ENCODE data around the gene ABCF3.
"Not testable (repeated sequence)": the region's sequence is repeated elsewhere in the genome, so short reads cannot be mapped to it uniquely, and the experiment has no call there.

Gene ABCF3

DNA sequence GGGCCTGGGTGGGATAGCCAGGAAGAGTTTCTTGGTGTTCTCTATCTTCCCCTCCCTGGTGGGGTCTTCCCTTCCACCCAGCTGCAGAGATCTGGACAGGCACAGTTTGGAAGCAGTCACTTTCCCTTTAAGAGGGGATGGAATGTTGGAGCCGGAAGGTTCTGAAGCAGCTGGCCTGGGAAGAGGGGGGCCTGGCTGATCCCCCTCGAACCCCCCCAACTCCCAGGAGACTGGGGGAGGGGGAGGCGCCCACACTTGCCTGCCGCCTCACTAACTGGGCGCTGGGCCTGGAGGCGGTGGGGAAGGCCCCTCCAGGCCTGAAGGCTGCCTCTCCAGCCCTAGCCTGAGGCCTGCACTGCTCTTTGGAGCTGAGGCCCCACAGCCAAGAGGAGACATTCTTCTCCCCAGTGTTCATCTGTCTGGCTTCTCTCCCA lies 29.5 kb upstream of the ABCF3 start:
- no peak for TF ChIP-seq POLR2A (IDR thresholded peaks at IDR 0.05; ENCODE audit: low read length)
- no peak for TF ChIP-seq GATA1 (IDR thresholded peaks at IDR 0.05; ENCODE audit: low read depth, low read length)
- DNase-seq = no peak

DNA sequence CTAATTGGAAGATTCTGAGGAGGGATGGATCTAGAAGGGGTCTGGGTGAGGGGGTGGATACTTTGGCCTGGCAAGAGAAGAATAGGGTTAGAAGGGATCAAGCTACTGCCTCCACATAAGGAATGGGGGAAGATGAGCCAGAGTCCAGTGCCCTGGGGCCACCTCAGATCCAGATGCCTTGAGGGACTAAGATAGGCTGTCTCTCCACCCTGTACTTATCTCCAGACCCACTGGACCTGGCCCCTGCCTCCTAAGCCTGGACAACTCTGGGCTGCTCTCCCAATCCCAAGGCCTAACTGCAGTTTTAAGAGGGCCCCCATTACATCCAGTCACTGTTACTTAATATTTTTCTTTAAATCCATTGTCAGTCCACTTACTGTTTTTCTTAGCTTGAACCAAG lies 28.8 kb upstream of the ABCF3 start:
- TF ChIP-seq GATA1 (IDR thresholded peaks at IDR 0.05; ENCODE audit: low read depth, low read length) = no peak
- TF ChIP-seq POLR2A (IDR thresholded peaks at IDR 0.05; ENCODE audit: low read length) = no peak
- peak; percentile 54 to 66 for DNase-seq

DNA sequence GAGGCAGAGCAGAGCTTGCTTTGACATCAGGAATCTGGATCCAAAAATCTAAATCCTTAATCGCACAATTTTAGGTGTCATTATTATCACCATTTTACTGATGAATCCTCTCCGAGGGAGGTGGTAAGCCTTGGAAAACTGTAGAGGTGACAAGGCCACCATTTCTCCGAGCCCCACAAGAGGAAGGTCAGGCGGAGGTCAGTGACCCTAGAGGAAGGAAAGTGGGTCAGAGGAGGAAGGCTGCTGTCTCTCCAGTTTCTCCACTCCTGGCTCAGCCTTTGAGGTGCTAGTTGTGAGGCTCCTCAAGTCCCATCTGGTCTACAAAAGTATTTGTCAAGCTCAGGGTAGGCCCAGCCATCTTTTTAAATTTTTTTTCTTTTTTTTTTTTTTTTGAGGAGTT lies 27.6 kb upstream of the ABCF3 start:
- TF ChIP-seq GATA1 (IDR thresholded peaks at IDR 0.05; ENCODE audit: low read depth, low read length) (no peak), POLR2A (IDR thresholded peaks at IDR 0.05; ENCODE audit: low read length) (no peak)

DNA sequence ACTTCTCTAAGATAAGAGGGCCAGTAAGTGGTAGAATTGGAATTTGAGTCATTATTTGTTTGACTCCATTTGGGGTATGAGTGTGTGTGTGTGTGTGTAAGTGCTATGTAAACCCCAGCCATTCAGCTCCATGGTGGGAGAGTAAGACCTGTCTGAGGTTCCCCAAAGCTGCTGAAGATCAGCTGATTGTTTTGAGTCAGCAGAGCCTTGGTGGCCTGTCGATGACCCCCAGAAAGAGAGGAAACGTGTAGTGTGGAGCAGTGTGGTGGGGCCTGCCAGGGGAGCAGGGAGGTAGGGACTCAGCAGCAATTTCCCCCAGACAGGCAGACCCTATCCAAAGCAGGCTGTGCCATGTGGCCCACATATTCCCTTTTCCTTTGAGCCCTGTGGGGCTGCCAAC lies 25.5 kb upstream of the ABCF3 start:
- no peak for DNase-seq
- TF ChIP-seq GATA1 (IDR thresholded peaks at IDR 0.05; ENCODE audit: low read depth, low read length) (no peak), POLR2A (IDR thresholded peaks at IDR 0.05; ENCODE audit: low read length) (no peak)

More for the DNA sequence above, 27.6 kb upstream of the ABCF3 start:
- no peak for DNase-seq

DNA sequence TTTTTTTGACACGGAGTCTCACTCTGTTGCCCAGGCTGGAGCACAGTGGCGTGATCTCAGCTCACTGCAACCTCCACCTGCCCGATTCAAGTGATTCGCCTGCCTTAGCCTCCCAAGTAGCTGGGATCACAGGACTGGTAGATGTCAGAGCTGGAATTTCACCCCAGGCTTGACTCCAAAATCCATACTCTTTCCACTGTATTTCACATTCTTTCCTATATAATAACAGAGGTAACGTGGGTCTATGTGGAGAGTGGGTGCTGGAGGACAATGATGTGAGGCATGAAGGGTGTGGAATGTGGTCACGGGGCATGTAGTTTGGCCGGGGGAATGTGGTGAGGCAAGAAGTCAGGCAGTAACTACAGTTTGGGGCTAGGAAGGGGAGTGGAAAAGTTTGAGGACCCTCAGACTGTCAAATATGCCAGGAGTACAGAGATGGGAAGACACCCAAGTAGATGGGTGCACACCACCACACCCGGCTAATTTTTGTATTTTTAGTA lies 23.4 kb upstream of the ABCF3 start:
- not testable (repeated sequence) for DNase-seq

DNA sequence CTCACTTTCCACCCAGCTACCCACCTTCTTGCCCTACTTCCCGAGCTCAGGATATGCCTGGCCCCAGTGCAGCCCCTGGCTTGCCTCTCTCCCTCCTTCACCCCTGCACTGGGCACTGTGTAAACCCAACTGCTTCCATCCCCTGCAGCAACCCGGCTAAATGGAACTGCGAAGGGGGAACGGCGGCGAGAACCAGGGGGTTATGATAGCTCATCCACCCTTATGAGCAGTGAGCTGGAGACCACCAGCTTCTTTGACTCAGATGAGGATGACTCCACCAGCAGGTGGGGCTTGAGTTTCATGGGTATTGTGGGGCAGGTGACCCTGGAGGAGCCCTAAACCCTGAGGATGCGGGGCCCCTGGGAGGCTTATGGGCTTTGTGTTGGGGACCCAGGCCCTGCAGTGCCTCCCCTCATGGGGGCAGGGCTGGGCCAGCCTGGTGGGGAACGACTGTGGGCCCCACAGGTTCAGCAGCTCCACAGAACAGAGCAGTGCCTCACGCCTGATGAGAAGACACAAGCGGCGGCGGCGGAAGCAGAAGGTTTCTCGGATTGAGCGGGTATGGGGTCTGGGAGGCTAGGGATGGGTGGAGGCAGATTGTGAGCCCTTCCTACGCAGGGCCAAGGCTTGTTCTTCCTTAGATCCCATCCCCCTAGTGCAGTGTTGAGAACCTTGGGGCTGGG lies 21.2 kb upstream of the ABCF3 start:
- TF ChIP-seq POLR2A (IDR thresholded peaks at IDR 0.05; ENCODE audit: low read length) (no peak), GATA1 (IDR thresholded peaks at IDR 0.05; ENCODE audit: low read depth, low read length) (no peak)
- no peak for DNase-seq

DNA sequence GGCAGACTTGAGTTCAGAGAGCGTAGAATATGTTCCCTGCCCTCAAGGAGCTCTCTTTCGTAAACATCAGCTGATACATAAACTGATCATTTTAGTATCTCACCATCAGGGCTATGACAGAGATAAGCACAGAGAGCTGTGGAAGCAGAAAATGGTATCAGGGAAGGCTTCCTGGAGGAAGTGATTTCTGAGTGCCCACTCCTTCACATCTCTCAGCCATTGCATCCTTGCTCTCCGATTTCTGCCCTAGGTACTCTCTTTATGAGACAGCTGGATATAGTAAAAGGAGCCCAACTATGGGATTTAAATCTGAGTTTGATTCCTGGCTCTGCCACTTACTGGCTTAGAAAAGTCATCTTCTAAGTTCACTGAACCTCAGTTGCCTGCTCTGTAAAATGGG lies 20.5 kb upstream of the ABCF3 start:
- TF ChIP-seq POLR2A (IDR thresholded peaks at IDR 0.05; ENCODE audit: low read length) = no peak
- TF ChIP-seq GATA1 (IDR thresholded peaks at IDR 0.05; ENCODE audit: low read depth, low read length) = no peak
- no peak for DNase-seq

DNA sequence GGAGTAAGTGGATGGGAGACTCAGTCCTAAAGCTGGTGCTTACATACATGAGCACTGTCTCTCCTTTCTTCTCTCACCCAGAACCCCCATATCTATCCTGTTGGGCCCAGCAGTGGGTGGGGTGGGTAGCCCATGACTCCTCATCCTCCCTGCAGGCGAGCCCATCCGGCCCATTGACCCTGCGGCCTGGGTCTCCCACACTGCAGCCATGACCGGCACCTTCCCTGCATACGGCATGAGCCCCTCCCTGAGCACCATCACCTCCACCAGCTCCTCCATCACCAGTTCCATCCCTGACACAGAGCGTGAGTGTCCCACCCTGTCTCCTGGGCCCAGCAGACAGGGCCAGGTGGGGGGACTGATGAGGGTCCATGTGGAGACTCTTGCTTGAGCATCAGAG lies 19.3 kb upstream of the ABCF3 start:
- no peak for DNase-seq
- TF ChIP-seq POLR2A (IDR thresholded peaks at IDR 0.05; ENCODE audit: low read length) = no peak
- no peak for TF ChIP-seq GATA1 (IDR thresholded peaks at IDR 0.05; ENCODE audit: low read depth, low read length)

DNA sequence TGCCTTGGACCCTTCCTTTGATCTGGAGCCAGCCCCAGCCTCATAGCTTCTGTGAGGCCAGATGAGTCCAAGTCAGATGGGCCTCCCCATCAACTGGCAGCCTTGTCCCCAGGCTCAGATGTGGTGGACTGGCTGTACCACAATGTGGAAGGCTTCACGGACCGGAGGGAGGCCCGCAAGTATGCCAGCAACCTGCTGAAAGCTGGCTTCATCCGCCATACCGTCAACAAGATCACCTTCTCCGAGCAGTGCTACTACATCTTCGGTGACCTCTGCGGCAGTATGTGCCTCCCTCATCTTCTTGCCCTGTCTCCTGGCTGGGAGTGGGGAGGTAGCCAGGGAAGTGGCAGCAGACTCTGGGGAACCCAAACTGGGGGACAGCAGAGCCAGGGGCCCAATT lies 18.2 kb upstream of the ABCF3 start:
- TF ChIP-seq POLR2A (IDR thresholded peaks at IDR 0.05; ENCODE audit: low read length) = no peak
- no peak for TF ChIP-seq GATA1 (IDR thresholded peaks at IDR 0.05; ENCODE audit: low read depth, low read length)
- DNase-seq = no peak

DNA sequence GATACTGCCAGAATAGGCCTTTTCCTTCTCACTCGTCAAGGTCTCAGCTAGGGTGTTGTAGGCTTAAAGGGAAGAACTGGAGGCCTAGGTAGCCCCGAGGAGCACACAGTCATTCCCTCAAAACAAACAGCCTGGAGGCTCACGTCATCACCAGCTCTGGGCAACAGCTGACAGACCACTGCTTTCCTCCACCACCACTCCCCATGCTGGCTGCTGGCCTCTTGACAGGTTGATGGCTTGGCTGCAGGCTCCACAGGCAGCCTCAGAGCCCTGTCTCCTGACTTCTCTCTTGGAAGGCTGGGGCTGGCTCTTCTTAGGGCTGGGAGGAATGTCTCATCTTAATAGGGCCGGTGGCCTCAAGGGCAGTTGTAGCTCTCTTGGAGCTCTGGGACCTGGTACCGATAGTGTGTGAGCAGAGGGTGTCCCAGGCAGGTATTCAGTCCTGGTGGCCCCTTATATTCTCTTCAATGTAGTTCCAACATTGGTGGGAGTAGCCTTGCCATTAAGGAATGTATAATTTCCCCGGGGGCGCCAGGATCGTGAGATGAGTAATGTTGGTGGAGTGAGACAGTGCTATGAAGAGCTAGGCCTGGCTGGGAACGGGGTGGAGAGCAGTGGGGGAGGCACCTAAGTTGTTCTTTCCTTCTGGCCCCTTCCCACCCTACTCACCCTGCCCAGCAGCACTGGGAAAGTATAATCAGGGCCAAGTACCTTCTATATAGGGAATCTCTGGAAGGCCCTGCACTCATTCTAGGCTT lies 17.5 kb upstream of the ABCF3 start:
- no peak for DNase-seq
- TF ChIP-seq POLR2A (IDR thresholded peaks at IDR 0.05; ENCODE audit: low read length) = no peak
- TF ChIP-seq GATA1 (IDR thresholded peaks at IDR 0.05; ENCODE audit: low read depth, low read length) = no peak

DNA sequence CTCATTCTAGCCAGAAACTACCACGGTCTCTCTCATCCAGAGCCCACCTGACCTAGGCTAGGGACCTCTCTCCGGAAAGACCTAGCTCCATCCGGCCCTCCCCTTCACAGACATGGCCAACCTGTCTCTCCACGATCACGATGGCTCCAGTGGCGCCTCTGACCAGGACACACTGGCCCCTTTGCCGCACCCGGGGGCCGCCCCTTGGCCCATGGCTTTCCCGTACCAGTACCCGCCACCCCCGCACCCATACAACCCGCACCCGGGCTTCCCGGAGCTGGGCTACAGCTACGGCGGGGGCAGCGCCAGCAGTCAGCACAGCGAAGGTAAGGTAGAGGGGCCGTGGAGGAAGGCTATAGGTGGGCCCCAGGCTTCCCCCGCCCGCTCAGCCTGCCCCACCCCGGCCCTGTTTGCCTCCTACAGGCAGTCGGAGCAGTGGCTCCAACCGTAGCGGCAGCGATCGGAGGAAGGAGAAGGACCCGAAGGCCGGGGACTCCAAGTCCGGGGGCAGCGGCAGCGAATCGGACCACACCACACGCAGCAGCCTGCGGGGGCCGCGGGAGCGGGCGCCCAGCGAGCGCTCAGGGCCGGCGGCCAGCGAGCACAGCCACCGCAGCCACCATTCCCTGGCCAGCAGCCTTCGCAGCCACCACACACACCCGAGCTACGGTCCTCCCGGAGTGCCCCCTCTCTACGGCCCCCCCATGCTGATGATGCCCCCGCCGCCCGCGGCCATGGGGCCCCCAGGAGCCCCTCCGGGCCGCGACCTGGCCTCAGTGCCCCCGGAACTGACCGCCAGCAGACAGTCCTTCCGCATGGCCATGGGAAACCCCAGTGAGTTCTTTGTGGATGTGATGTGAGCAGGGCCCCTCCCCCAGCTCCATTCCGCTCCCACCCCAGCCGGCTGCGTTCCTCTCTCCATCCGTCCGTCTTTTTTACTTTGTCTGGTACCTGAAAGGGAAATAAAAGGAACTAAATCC lies 15.8 kb upstream of the ABCF3 start:
- no peak for TF ChIP-seq GATA1 (IDR thresholded peaks at IDR 0.05; ENCODE audit: low read depth, low read length)
- DNase-seq = no peak

DNA sequence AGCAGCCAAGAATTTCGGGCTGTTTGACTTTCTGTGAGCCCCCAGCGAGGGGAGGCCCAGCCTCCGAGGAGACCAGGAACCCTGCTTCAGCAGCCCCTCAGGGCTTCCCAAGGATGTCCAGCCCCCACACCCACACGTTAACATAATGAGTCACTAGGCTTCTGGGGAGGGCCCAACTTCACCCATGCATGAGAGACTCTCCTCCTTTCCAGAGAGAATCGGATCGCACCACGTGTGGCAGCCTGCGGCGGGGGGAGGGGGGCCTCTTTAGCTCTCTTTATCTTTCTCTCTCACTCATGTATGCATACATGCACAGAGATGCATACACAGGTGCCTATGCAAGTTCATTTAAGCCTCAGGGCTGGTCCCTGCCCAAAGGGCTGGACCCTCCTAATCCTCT lies 14.4 kb upstream of the ABCF3 start:
- DNase-seq = peak in 1 of 2 experiments; percentile 9
- TF ChIP-seq GATA1 (IDR thresholded peaks at IDR 0.05; ENCODE audit: low read depth, low read length) (no peak), POLR2A (IDR thresholded peaks at IDR 0.05; ENCODE audit: low read length) (no peak)

DNA sequence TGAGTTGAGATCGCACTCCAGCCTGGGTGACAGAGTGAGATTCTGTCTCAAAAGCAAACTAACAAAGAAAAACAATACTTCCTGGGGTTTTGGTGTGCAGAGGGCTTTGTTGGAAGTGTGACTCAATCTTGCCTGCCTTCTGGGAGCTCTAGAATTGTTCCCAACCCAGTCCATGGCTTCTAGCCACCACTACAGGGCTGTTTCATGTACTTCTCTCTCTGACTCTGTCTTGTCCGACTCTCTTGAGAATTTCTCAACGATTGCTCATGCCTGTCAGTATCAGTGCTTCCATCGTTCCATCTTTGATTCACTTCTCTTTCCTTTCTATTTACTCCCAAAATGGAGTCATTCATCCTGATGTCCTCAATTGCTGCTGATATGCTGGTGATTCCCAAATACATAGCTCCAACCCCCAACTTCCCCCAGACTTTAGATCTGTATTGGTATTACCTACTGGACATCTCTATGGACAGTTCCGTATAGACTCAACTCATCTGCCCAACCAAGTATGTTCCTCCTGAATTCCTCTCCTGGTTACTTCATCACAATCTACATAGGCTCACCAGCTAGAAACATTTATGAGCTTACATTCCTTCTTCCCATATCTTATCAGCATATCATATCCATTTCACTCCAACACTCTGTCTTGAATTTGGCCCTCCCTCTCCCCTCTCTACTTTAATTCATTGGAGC lies 13.2 kb upstream of the ABCF3 start:
- TF ChIP-seq GATA1 (IDR thresholded peaks at IDR 0.05; ENCODE audit: low read depth, low read length) (no peak), POLR2A (IDR thresholded peaks at IDR 0.05; ENCODE audit: low read length) (no peak)

More for the DNA sequence above, 13.2 kb upstream of the ABCF3 start:
- no peak for DNase-seq
